ENCODE measurements around the gene NREP. TPM values are rescaled to one million over a fixed set of nuclear protein-coding genes. Genes with fewer than 3 reads are reported as not detected.

The NREP gene
- total RNA-seq: 51.2 TPM

DNA sequence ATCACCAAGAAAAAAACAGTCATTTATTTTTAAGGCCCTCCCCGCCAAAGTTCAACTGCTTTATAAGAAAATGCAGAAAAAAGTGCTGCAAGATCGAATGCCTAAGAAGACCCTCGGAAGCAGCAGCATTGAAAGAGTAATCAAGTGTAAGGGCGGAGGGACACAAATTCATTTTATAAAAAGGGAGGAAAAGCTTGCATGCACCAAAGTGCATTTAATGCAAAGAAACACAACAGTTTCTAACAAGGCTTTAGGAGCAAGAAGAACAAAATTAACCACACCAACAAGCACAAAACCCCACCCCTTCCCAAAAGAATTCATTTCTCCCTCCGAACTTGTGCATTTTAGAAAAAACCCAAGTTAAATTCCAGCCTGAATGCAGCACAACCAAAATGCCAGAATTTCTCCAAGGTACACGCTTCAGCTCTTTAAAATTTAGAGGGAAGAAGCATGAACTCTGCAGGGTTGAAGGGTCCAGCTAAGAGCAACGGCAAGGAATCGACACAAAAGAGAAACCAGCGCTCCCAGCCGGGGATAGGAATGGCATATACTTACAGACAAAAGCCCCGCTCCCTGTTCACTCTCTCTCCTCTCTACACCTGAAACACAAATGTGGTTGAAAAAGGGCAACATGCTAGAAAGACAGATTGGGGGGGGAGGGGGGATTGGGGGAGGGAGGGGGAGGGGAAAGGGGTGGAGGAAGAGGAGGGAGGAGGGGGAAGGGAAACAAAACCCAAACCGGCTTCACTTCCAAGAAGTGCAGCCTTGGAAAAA lies at the start of gene NREP:
TSS of gene NREP (minus strand) at position 614 of the 774 bp plus-strand sequence. CDS start 1,422 bp downstream, outside the sequence.
- DNase-seq (ENCODE audit: low spot score): peak; percentile 40

GRCh38 chr5:111806753-111807152 lies 49.8 kb upstream of the NREP start:
- DNase-seq (ENCODE audit: low spot score): no peak

DNA sequence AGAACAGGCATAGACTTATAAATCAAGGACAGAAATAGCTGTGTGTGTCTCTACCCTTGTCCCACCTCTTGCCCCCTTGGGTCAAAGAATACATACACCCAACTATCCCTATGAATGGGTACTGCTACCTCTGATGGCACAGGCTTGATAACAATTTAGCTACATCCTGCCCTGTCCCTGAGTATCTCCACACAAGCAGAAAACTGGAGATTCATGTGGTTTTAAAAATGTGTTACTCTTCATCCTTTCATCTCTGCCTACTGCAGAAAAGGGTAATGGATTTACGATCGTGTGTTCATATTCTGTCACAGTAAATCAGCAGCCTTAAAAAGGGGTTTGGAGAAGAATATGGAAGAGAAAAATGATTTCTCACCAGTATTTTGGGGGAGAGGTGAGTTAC lies 49.2 kb upstream of the NREP start:
- no peak for DNase-seq (ENCODE audit: low spot score)

GRCh38 chr5:111805071-111805470 lies 48.1 kb upstream of the NREP start:
- no peak for DNase-seq (ENCODE audit: low spot score)

DNA sequence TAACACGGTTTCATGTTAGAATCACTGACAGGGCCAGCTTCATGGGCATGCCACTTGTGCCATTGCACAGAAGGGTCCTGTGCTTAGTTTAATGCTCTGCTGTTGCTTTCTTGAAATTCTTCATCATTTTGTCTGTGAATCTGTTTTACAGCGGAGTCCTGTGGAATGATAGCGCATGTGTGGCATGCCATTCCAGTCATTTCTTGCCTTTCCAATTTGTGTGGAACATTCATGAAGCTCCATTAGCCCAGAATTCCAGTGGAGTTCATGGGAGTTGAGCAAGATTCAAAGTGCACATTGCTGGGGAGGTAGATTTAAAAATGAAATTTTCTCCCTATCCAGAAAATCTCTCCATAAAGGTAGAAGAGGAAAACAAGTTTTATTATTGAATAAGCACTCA lies 43.4 kb upstream of the NREP start:
- DNase-seq (ENCODE audit: low spot score): no peak

GRCh38 chr5:111795142-111795541 lies 38.1 kb upstream of the NREP start:
- DNase-seq (ENCODE audit: low spot score): no peak

DNA sequence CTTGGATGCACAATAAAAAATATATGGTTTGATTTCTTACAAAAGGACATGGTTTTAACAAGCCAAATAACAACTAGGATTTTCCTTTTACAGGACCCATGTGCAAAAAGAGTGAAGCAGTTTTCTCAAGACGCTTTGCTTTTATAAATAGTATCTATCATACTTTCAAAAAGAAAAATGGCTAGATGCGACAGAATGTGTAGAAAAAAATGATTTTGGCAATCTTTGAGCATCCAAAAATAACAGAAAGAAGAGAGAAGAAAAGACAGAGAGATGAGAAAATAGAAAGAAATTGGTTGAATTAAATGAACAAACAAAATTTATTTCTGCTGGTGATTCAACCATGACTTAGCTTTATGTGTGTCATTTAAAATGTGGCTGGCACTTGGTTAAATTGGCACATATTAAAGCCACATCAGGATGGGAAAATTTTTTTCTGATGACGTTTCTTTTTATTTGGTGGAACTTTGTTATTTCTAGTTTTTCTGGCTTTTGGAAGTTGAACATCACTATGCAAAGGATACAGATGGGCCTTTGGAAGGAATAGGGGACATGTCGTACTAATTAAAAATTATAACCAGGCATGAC lies 35.6 kb upstream of the NREP start:
- no peak for DNase-seq (ENCODE audit: low spot score)

DNA sequence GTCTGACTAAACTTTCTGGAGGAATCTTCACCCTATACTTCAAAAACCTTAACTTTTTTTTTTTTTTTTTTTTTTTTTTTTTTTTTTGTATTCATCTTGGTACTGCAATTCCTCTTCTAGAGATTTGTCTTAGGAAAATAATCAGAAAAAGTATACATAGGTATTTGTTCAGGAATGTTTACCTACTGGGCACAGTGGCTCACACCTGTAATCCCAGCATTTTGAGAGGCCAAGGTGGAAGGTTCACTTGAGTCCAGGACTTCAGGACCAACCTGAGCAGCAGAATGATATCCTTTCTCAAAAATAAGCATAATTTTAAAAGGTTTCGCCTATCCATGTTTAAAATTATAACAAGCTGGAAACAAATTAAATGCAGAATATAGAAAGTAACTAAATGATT lies 33.3 kb upstream of the NREP start:
- no peak for DNase-seq (ENCODE audit: low spot score)

DNA sequence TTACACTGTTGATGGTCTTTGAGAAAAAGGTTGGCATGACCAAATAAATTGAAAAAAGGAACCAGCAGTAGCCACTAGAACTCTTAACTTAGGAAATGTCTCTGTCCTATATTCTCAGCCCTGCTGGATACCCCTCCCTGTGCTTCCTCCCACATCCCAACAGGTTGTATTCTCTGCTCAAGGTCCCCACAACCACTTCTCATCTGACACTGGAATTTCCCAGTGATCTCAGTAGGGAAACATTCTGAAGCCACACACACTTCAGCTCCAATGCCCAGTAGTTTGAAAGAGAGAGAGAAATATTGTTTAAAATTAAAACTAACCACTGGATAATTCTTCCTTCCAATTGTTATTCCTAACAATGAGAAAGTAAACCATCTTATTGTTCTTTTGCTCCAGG lies 30.0 kb upstream of the NREP start:
- DNase-seq (ENCODE audit: low spot score): no peak

GRCh38 chr5:111784491-111785181 lies 27.6 kb upstream of the NREP start:
- no peak for DNase-seq (ENCODE audit: low spot score)

GRCh38 chr5:111783537-111783936 lies 26.5 kb upstream of the NREP start:
- DNase-seq (ENCODE audit: low spot score): no peak

DNA sequence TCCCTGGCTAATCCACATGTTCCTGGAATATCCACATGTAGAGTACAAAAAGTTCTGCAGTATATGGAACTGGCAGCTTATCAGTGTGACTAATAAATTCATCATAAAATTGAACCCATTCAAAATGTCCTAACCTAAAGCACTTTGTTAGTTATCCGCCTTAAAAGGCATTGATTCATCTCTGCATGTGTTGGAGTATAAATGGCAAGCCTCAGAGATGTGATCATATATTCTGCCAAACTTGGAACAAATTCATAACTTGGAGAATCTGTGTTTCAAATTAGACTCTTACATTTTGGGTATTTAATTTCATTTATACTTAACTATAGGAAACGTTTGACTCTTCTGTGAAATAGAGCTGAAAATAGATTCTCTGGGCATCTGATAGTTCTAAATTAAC lies 25.2 kb upstream of the NREP start:
- no peak for DNase-seq (ENCODE audit: low spot score)

DNA sequence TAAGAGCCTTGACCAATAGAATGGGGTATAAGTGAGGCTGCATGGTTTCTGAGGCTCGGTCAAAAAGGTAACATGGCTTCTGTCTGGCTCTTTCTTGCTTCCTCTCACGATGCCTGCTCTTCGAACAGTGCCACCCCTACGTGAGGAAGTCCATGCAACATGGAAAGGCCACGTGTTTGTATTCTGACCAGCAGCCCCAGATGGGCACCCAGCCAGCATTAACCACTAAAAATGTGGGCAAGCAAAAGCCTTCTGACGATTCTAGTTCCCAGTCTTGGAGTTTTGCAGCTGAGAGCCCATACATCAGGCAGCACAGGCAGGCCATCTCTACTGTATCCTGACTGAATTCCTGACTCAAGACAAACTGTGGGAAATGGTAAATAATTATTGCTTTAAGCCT lies 24.2 kb upstream of the NREP start:
- DNase-seq (ENCODE audit: low spot score): peak; percentile 50

- no peak for DNase-seq (ENCODE audit: low spot score)
Observed at GRCh38 chr5:111779922-111780292, 22.9 kb upstream of the NREP start.

- DNase-seq (ENCODE audit: low spot score): no peak
Observed at GRCh38 chr5:111779260-111779921, 22.4 kb upstream of the NREP start.

- no peak for DNase-seq (ENCODE audit: low spot score)
Observed at GRCh38 chr5:111776913-111777781, 20.2 kb upstream of the NREP start.

- DNase-seq (ENCODE audit: low spot score): no peak
Observed at GRCh38 chr5:111775224-111775623, 18.2 kb upstream of the NREP start.

- peak; percentile 15 for DNase-seq (ENCODE audit: low spot score)
Observed at GRCh38 chr5:111774525-111774924, 17.5 kb upstream of the NREP start.

DNA sequence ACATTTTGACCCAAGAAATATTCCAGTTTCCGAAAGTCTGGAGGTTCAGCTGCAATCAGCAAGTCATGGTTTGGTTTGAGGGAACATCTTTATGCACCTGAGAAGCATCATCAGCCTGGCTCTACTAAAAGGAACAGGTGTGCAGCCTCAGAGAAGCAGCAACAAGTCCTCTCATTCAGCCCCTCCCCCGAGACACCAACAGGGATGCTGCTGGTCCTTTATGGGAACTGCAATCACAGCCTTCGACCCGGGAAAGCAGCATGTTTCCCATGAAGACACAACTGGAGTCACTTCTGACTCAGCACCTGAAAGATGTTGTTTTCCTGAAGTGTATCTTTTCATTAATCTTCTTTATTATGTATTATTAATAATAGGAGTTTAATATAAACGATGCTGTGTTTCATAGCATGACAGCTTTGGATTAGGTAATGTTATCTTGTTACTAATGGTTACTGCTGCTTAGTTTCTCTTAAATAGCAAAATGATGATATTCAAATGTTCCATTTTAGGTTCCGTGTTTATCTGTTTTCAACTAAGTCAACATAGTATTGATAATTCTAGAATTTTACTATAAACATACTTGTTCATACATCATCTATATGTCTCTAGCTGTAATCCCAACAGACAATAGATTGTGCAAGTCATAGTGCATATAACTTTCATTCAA lies 15.6 kb upstream of the NREP start:
- no peak for DNase-seq (ENCODE audit: low spot score)

DNA sequence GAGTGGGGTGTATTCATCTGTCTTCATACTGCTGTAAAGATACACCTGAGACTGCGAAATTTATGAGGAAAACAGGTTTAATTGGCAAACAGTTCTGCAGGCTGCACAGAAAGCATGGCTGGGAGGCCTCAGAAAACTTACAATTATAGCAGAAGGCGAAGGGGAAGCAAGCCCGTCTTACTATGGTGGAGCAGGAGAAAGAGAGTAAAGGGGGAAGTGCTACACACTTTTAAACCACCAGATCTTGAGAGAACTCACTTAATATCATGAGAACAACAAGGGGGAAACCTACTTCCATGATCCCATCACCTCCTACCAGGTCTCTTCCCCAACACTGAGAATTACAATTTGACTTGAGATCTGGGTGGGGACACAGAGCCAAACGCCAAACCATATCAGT lies 12.5 kb upstream of the NREP start:
- no peak for DNase-seq (ENCODE audit: low spot score)

Measured in mucosa of gallbladder (tissue), 1 donor.